Hepatocyte (in vitro differentiated cells): ENCODE data around the gene TAS2R40. TPM values are rescaled to one million over a fixed set of nuclear protein-coding genes. Genes with fewer than 3 reads are reported as not detected.

Source experiments
- DNase-seq: peaks from one replicate; pipeline ENCODE4 v3.0.0-alpha.2; 2016; ENCODE audit warnings: low spot score
- H2AFZ ChIP-seq: fragments of 200-600 bp; sonication (generic); 2 replicates; pipeline ENCODE4 v1.6.0; 2016; ENCODE audit warnings: antibody characterized with exemption, mild to moderate bottlenecking
- H3K27ac ChIP-seq: fragments of 200-600 bp; sonication (generic); 2 replicates; pipeline ENCODE4 v1.5.1; 2016; ENCODE audit warnings: mild to moderate bottlenecking
- H3K27me3 ChIP-seq: fragments of 200-600 bp; sonication (generic); 2 replicates; pipeline ENCODE4 v1.6.1; 2016
- H3K36me3 ChIP-seq: fragments of 200-600 bp; sonication (generic); replicated peaks from 2 replicates; pipeline ENCODE4 v1.5.1; 2016; ENCODE audit warnings: low read depth; ENCODE audit not compliant: insufficient read depth
- H3K4me1 ChIP-seq: fragments of 200-600 bp; sonication (generic); 2 replicates; pipeline ENCODE4 v1.5.1; 2016; ENCODE audit warnings: mild to moderate bottlenecking, moderate library complexity; ENCODE audit not compliant: insufficient read depth
- H3K4me2 ChIP-seq: fragments of 200-600 bp; sonication (generic); 2 replicates; pipeline ENCODE4 v1.6.0; 2016
- H3K4me3 ChIP-seq: fragments of 200-600 bp; sonication (generic); 2 replicates; pipeline ENCODE4 v1.5.1; 2016; ENCODE audit warnings: mild to moderate bottlenecking
- H3K79me2 ChIP-seq: fragments of 200-600 bp; sonication (generic); 2 replicates; pipeline ENCODE4 v1.6.0; 2017; ENCODE audit warnings: mild to moderate bottlenecking
- H3K9me2 ChIP-seq: fragments of 200-600 bp; sonication (generic); replicated peaks from 2 replicates; pipeline ENCODE4 v1.6.0; 2017; ENCODE audit warnings: mild to moderate bottlenecking; ENCODE audit not compliant: insufficient read depth
- H3K9me3 ChIP-seq: fragments of 200-600 bp; sonication (generic); 2 replicates; pipeline ENCODE4 v1.5.1; 2016; ENCODE audit warnings: low read depth, mild to moderate bottlenecking
- H4K20me1 ChIP-seq: fragments of 200-600 bp; sonication (generic); 2 replicates; pipeline ENCODE4 v1.6.0; 2016; ENCODE audit warnings: mild to moderate bottlenecking; ENCODE audit not compliant: insufficient read depth, poor library complexity, severe bottlenecking
- EZH2 ChIP-seq: fragments of 200-600 bp; sonication (generic); IDR thresholded peaks from 2 replicates; pipeline ENCODE4 v1.6.1; 2016; ENCODE audit warnings: antibody characterized with exemption, mild to moderate bottlenecking, borderline replicate concordance
- EZH2phosphoT487 ChIP-seq: fragments of 200-600 bp; sonication (generic); IDR thresholded peaks from one replicate; pipeline ENCODE4 v1.6.1; 2018; ENCODE audit warnings: antibody characterized with exemption, mild to moderate bottlenecking, low read depth, moderate library complexity; ENCODE audit not compliant: unreplicated experiment, severe bottlenecking
- whole genome bisulfite sequencing: methylation state at CpG from one replicate; pipeline ENCODE4 v1.1.6; 2016; ENCODE audit warnings: low lambda C conversion rate; ENCODE audit errors: missing lambda C conversion rate; 5-methylcytosine and 5-hydroxymethylcytosine counted together
- polyA plus RNA-seq: library from polyadenylated mRNA; unstranded; fragments of >200 nt; fragmentation: Nextera tagmentation; extraction: Ambion mirVana; gene quantifications from 2 replicates; pipeline ENCODE4 v1.2.1, GENCODE V29; 2016
- total RNA-seq: library from RNA; depleted of rRNA; stranded (reverse); fragments of >200 nt; gene quantifications from 2 replicates; pipeline ENCODE4 v1.2.3, GENCODE V29; 2014
- TF ChIP-seq, protein P1 (sequence below): fragments of 200-600 bp; sonication (generic); IDR thresholded peaks from 2 replicates; pipeline ENCODE4 v1.5.1; 2016; ENCODE audit warnings: antibody characterized with exemption, mild to moderate bottlenecking; ENCODE audit not compliant: poor library complexity

Gene TAS2R40
- total and polyA plus RNA-seq, 2 experiments from 2014 or later = not detected

DNA sequence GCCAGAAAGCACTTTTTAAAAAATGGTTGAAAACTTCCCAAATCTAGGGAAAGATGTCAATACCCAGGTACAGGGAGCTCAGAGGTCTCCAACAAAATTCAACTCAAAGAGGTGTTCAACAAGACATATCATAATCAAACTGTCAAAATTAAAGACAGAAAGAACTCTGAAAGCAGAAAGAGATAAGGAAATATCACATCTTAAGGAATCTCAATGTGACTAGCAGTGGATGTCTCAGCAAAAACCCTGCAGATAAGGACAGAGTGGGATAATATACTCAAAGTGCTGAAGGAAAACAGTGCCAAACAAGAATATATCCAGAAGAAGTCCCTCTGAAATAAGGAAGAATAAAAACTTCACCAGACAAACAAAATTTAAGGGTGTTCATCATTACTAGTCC is 28.4 kb downstream of the TAS2R40 start:
- no peak overlapping the region for H2AFZ ChIP-seq
- no peaks in the 10 kb centered on the region for H3K9me2 ChIP-seq
- no peak overlapping the region for H3K4me2 ChIP-seq
- peaks cover 10% of the 10 kb centered on the region for H3K4me1 ChIP-seq
- no peaks in the 10 kb centered on the region for H3K9me3 ChIP-seq
- no peaks in the 10 kb centered on the region for H3K36me3 ChIP-seq
- H3K79me2 ChIP-seq = no peaks in the 10 kb centered on the region
- H3K27ac ChIP-seq = no peak overlapping the region
- H4K20me1 ChIP-seq = no peaks in the 10 kb centered on the region
- H3K27me3 ChIP-seq = no peaks in the 10 kb centered on the region
- no peak overlapping the region for H3K4me3 ChIP-seq
- TF ChIP-seq, protein P1, sequence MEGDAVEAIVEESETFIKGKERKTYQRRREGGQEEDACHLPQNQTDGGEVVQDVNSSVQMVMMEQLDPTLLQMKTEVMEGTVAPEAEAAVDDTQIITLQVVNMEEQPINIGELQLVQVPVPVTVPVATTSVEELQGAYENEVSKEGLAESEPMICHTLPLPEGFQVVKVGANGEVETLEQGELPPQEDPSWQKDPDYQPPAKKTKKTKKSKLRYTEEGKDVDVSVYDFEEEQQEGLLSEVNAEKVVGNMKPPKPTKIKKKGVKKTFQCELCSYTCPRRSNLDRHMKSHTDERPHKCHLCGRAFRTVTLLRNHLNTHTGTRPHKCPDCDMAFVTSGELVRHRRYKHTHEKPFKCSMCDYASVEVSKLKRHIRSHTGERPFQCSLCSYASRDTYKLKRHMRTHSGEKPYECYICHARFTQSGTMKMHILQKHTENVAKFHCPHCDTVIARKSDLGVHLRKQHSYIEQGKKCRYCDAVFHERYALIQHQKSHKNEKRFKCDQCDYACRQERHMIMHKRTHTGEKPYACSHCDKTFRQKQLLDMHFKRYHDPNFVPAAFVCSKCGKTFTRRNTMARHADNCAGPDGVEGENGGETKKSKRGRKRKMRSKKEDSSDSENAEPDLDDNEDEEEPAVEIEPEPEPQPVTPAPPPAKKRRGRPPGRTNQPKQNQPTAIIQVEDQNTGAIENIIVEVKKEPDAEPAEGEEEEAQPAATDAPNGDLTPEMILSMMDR = no peak
- TF ChIP-seq EZH2 = no peak
- TF ChIP-seq EZH2phosphoT487 = no peak
- no peak for DNase-seq

DNA sequence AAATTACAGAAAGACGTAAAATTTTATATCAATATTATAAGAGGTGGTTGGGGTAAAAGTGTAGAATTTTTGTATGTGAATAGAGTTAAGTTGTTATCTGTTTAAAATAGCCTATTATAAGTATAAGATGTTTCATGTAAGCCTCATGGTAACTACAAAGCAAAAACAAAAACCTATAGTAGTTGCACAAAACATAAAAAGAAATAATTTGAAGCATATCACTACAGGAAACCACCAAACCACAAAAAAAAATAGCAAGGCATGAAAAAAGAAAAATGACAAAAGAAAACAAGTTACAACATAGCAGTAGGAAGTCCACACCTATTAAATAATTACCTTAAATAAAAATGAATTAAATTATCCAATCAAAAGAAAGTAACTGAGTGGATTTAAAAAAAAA is 29.0 kb downstream of the TAS2R40 start:
- Histone ChIP-seq H3K4me2 (no peak overlapping the region), H3K36me3 (no peaks in the 10 kb centered on the region), H3K4me3 (no peak overlapping the region), H4K20me1 (no peaks in the 10 kb centered on the region), H3K9me3 (no peaks in the 10 kb centered on the region), H2AFZ (no peak overlapping the region), H3K79me2 (no peaks in the 10 kb centered on the region), H3K27me3 (no peaks in the 10 kb centered on the region), H3K27ac (no peak overlapping the region), H3K4me1 (peaks cover 10% of the 10 kb centered on the region), H3K9me2 (no peaks in the 10 kb centered on the region)
- 89% methylated on average over 1 of the region's 1 CpG for WGBS
- TF ChIP-seq EZH2 = no peak
- TF ChIP-seq, protein P1 = no peak
- no peak for TF ChIP-seq EZH2phosphoT487
- DNase-seq = no peak

DNA sequence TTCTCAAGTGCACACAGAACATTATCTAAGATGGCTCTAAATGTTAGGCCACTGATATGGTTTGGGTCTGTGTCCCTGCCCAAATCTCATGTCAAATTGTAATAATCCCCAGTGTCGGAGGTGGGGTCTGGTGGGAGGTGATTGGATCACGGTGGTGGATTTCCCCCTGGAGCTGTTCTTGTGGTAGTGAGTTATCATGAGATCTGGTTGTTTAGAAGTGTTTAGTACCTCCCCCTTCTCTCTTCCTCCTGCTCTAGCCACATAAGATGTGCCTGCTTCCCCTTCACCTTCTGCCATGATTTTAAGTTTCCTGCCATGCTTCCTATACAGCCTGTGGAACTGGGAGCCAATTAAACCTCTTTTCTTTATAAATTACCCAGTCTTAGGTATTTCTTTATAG is 30.2 kb downstream of the TAS2R40 start:
- H3K4me3 ChIP-seq = no peak overlapping the region
- no peaks in the 10 kb centered on the region for H3K79me2 ChIP-seq
- no peaks in the 10 kb centered on the region for H3K9me3 ChIP-seq
- no peak for DNase-seq
- H3K4me1 ChIP-seq = peaks cover 10% of the 10 kb centered on the region
- no peaks in the 10 kb centered on the region for H3K9me2 ChIP-seq
- WGBS = 73% methylated on average over 2 of the region's 2 CpGs
- no peaks in the 10 kb centered on the region for H3K36me3 ChIP-seq
- H3K27me3 ChIP-seq = no peaks in the 10 kb centered on the region
- no peak overlapping the region for H3K27ac ChIP-seq
- TF ChIP-seq, protein P1 = no peak
- no peak for TF ChIP-seq EZH2phosphoT487
- TF ChIP-seq EZH2 = no peak
- no peak overlapping the region for H2AFZ ChIP-seq
- no peaks in the 10 kb centered on the region for H4K20me1 ChIP-seq
- no peak overlapping the region for H3K4me2 ChIP-seq

DNA sequence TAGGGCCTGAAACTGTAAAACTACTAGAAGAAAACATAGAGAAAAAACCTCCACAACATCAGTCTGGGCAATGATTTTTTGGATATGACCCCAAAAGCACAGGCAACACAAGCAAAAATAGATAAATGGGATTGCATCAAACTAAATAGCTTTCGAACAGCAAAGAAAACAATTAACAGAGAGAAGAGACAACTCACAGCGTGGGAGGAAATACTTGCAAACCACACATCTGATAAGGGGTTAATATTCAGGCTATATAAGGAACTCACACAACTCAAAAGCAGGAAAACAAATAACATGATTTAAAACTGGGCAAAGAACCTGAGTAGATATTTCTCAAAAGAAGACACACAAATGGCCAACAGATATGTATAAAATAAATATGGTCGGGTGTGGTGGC is 33.7 kb downstream of the TAS2R40 start:
- Histone ChIP-seq H3K27me3 (no peaks in the 10 kb centered on the region), H3K79me2 (no peaks in the 10 kb centered on the region), H3K36me3 (no peaks in the 10 kb centered on the region), H3K4me2 (no peak overlapping the region), H2AFZ (no peak overlapping the region), H3K9me2 (no peaks in the 10 kb centered on the region), H3K27ac (no peak overlapping the region), H4K20me1 (no peaks in the 10 kb centered on the region), H3K9me3 (no peaks in the 10 kb centered on the region), H3K4me1 (peaks cover 4% of the 10 kb centered on the region), H3K4me3 (no peak overlapping the region)
- TF ChIP-seq, protein P1 = no peak
- TF ChIP-seq EZH2phosphoT487 = no peak
- TF ChIP-seq EZH2 = no peak
- no peak for DNase-seq
- WGBS = 72% methylated on average over 3 of the region's 3 CpGs
